ENCODE measurements around the gene SH3BP1. TPM values are rescaled to one million over a fixed set of nuclear protein-coding genes. Genes with fewer than 3 reads are reported as not detected.

Gene SH3BP1
- total and polyA plus RNA-seq, 2 of the 4 experiments (the other 2 are of a cell fraction) = 8.8 to 33.3 TPM

DNA sequence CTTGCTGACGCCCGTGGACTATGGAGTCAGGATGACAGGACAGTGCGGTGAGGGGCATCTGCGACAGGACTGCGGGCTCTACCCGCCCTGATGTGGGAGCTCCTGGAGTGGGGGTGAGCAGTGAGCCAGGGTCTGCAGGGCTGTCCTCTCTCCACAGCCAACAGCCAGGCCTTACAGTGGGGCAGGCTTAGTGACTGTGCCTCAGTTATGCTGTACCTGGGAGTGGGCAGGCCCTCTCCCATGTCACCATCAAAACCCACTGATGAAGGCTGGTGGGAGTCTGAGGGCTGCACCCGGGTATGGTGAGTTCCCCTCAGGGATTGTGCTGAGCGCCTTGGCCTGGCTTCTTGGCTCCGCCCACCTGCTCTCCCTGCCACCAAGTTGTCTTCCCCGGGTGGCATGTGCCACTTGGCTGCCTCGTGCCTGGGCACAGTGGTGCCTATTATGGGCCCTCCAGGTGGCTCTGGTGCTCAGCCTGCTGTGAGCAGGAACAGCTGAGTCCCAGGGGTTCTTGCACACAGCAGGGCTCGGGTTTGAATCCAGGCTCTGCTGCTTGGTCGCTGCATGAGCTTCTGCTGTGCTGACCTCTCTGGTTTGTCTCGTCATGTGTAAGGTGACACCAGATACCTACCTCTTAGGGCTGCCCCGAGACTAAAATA is 53.3 kb downstream of the SH3BP1 start:
- peaks cover 15% of the 10 kb centered on the region; the same call in 1 of the 2 replicates for H3K9me1 ChIP-seq (ENCODE audit: insufficient read depth, low read length)
- TF ChIP-seq RFX5 (IDR thresholded peaks at IDR 0.05; ENCODE audit: low read depth, low read length) (no peak), CEBPB (IDR thresholded peaks at IDR 0.05; ENCODE audit: low read depth, low read length) (no peak), FOS (IDR thresholded peaks at IDR 0.05; ENCODE audit: low read depth, low read length) (no peak), MAZ (IDR thresholded peaks at IDR 0.05; ENCODE audit: borderline replicate concordance, low read depth, low read length) (no peak), NFE2L2 (IDR thresholded peaks at IDR 0.05; ENCODE audit: low read depth, low read length) (no peak), SMC3 (IDR thresholded peaks at IDR 0.05; ENCODE audit: low read depth, low read length) (no peak), POLR2A (IDR thresholded peaks at IDR 0.05; ENCODE audit: low read depth, low read length) (no peak), CHD1 (IDR thresholded peaks at IDR 0.05; ENCODE audit: low read depth, low read length) (no peak), MAFK (IDR thresholded peaks at IDR 0.05; ENCODE audit: low read depth, low read length) (no peak), RCOR1 (IDR thresholded peaks at IDR 0.05; ENCODE audit: insufficient replicate concordance, low read length) (no peak), BHLHE40 (IDR thresholded peaks at IDR 0.05; ENCODE audit: low read depth, low read length) (no peak), RAD21 (IDR thresholded peaks at IDR 0.05; ENCODE audit: low read length) (no peak)
- TF ChIP-seq, protein P1, sequence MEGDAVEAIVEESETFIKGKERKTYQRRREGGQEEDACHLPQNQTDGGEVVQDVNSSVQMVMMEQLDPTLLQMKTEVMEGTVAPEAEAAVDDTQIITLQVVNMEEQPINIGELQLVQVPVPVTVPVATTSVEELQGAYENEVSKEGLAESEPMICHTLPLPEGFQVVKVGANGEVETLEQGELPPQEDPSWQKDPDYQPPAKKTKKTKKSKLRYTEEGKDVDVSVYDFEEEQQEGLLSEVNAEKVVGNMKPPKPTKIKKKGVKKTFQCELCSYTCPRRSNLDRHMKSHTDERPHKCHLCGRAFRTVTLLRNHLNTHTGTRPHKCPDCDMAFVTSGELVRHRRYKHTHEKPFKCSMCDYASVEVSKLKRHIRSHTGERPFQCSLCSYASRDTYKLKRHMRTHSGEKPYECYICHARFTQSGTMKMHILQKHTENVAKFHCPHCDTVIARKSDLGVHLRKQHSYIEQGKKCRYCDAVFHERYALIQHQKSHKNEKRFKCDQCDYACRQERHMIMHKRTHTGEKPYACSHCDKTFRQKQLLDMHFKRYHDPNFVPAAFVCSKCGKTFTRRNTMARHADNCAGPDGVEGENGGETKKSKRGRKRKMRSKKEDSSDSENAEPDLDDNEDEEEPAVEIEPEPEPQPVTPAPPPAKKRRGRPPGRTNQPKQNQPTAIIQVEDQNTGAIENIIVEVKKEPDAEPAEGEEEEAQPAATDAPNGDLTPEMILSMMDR (conservative IDR thresholded peaks at IDR 0.05; ENCODE audit: low read depth, low read length) = no peak

More for the DNA sequence above, 53.3 kb downstream of the SH3BP1 start:
- Histone ChIP-seq H4K5ac (ENCODE audit: low read depth, low read length) (no peak overlapping the region), H2AFZ (replicated peaks; ENCODE audit: low read length, poor library complexity) (no peak overlapping the region), H2BK20ac (ENCODE audit: low read depth, low read length) (no peak overlapping the region), H3K4me3 (ENCODE audit: insufficient read depth, low read depth, low read length) (no peak overlapping the region), H2AK9ac (replicated peaks; ENCODE audit: low read depth, low read length, poor library complexity) (peak overlapping the region; percentile 29), H4K20me1 (ENCODE audit: insufficient read depth, low read length) (no peaks in the 10 kb centered on the region), H3K56ac (ENCODE audit: extremely low read depth, insufficient read depth, low read length) (no peak overlapping the region), H3K4me1 (ENCODE audit: control insufficient read depth, insufficient read depth, low read length) (peaks cover 6% of the 10 kb centered on the region), H4K8ac (ENCODE audit: low read depth in 2 of 2, low read length in 2 of 2) (no peak overlapping the region), H2BK120ac (ENCODE audit: low read depth, low read length) (no peak overlapping the region), H3K14ac (replicated peaks; ENCODE audit: low read depth, low read length) (no peak overlapping the region), H3K79me1 (ENCODE audit: low read depth in 1 of 2, low read length in 2 of 2) (peaks cover 8 to 35% of the 10 kb centered on the region in 2 experiments), H4K91ac (ENCODE audit: insufficient read depth, low read depth, low read length) (no peak overlapping the region), H3K9me3 (ENCODE audit: control insufficient read depth, insufficient read depth, low read length) (no peaks in the 10 kb centered on the region), H3K18ac (ENCODE audit: low read depth, low read length) (no peak overlapping the region), H3K27me3 (ENCODE audit: control insufficient read depth, insufficient read depth, low read length) (no peaks in the 10 kb centered on the region), H3K36me3 (ENCODE audit: control insufficient read depth, insufficient read depth, low read length) (peaks cover 33% of the 10 kb centered on the region), H2AK5ac (ENCODE audit: low read depth, low read length) (no peak overlapping the region), H2BK15ac (ENCODE audit: low read depth, low read length) (no peak overlapping the region), H3K23ac (ENCODE audit: low read depth, low read length) (no peak overlapping the region), H2BK5ac (ENCODE audit: low read depth, low read length, poor library complexity, severe bottlenecking) (no peak overlapping the region), H3K27ac (ENCODE audit: insufficient read depth, low read length) (no peak overlapping the region), H3K9ac (ENCODE audit: low read depth, low read length) (no peak overlapping the region), H3K4me2 (ENCODE audit: low read depth, low read length) (no peak overlapping the region), H3K4ac (ENCODE audit: low read depth, low read length) (no peak overlapping the region)
- no TSS peak for BruUV-seq (replicated peaks)
- ChIA-PET POLR2A (ENCODE audit: unreplicated experiment) (no interaction called here), CTCF (no interaction called here)
- 93% methylated on average over 8 of the region's 15 CpGs; no CpG with 5 or more reads in 1 of the 2 experiments for WGBS, 2 experiments (ENCODE audit: extremely low coverage in 2 of 2, insufficient read length in 1 of 2)
- in situ Hi-C loops (cut with MboI; ENCODE audit: low sequenced_read_pairs) (no loop called here), intact Hi-C loops (cut with micrococcal nuclease) (no loop called here), dilution Hi-C loops (cut with HindIII; ENCODE audit: low sequenced_read_pairs, unreplicated experiment) (no loop called here)
- no peak for ATAC-seq (ENCODE audit: low read depth)
- no peak for DNase-seq

Data from IMR-90 (cell line).